Measurements from ENCODE around the gene ZNF223. TPM values are rescaled to one million over a fixed set of nuclear protein-coding genes. Genes with fewer than 3 reads are reported as not detected.

The ZNF223 gene
- polyA plus RNA-seq (ENCODE audit: insufficient read length), result 3.5 TPM

GRCh38 chr19:44051650-44052402 lies at the start of gene ZNF223:
Gene ZNF223, plus strand, starts transcription at chr19:44052036. Its CDS starts 3,141 bp downstream, at chr19:44055177.
- peak; percentile 95 for DNase-seq

GRCh38 chr19:44002212-44002565 lies 49.6 kb upstream of the ZNF223 start:
- no peak for DNase-seq

GRCh38 chr19:44002566-44003460 lies 49.0 kb upstream of the ZNF223 start, which contains the start of gene ZNF230:
Gene ZNF230, plus strand, starts transcription at chr19:44002957. Its CDS starts 4,122 bp downstream, at chr19:44007079.
- peak; percentile 95 for DNase-seq

GRCh38 chr19:44003461-44004009 lies 48.3 kb upstream of the ZNF223 start:
- no peak for DNase-seq

GRCh38 chr19:44005973-44006372 lies 45.9 kb upstream of the ZNF223 start:
- no peak for DNase-seq

GRCh38 chr19:44007473-44007872 lies 44.4 kb upstream of the ZNF223 start:
- no peak for DNase-seq

- no peak for DNase-seq
Measured at GRCh38 chr19:44010468-44010867, 41.4 kb upstream of the ZNF223 start.

- no peak for DNase-seq
Measured at GRCh38 chr19:44019498-44019897, 32.3 kb upstream of the ZNF223 start.

- DNase-seq, result no peak
Measured at GRCh38 chr19:44021221-44021620, 30.6 kb upstream of the ZNF223 start.

- DNase-seq, result no peak
Measured at GRCh38 chr19:44024900-44025216, 27.0 kb upstream of the ZNF223 start.

GRCh38 chr19:44025217-44025936 lies 26.5 kb upstream of the ZNF223 start, which contains the start of gene ZNF222:
Gene ZNF222, plus strand, starts transcription at chr19:44025379. Its CDS starts 58 bp downstream, at chr19:44025437.
- peak; percentile 87 for DNase-seq

- DNase-seq, result no peak
Measured at GRCh38 chr19:44026622-44027021, 25.2 kb upstream of the ZNF223 start.

- DNase-seq, result no peak
Measured at GRCh38 chr19:44032001-44032610, 19.7 kb upstream of the ZNF223 start.

- no peak for DNase-seq
Measured at GRCh38 chr19:44042147-44042546, 9.7 kb upstream of the ZNF223 start.

GRCh38 chr19:44050740-44051649 lies 841 bp upstream of the ZNF223 start:
- DNase-seq, result no peak

- DNase-seq, result no peak
Measured at GRCh38 chr19:44055870-44056269, 4.0 kb downstream of the ZNF223 start.

- no peak for DNase-seq
Measured at GRCh38 chr19:44059229-44059628, 7.4 kb downstream of the ZNF223 start.

GRCh38 chr19:44061038-44061437 lies 9.2 kb downstream of the ZNF223 start:
- no peak for DNase-seq

GRCh38 chr19:44066305-44066704 lies 14.5 kb downstream of the ZNF223 start:
- no peak for DNase-seq

- DNase-seq, result no peak
Measured at GRCh38 chr19:44069415-44069814, 17.6 kb downstream of the ZNF223 start.
